Amygdala (tissue), 56 donors: ENCODE data around the gene ZNF830.
"Not testable (repeated sequence)": the region's sequence is repeated elsewhere in the genome, so short reads cannot be mapped to it uniquely, and the experiment has no call there.

Experiments used
- DNase-seq, 56 donors: peaks; one replicate each; lab custom pipeline; 2025; lab: John Stamatoyannopoulos, UW

The ZNF830 gene

GRCh38 chr17:34961093-34961911, at the start of gene ZNF830, which contains the start of gene CCT6B:
Gene ZNF830 (plus strand): TSS chr17:34961540. CDS start chr17:34961567, 27 bp downstream.
Gene CCT6B (minus strand): TSS chr17:34961460. CDS start chr17:34961393, 67 bp downstream.
- DNase-seq = peak; percentile 29 to 95 (median 84)

GRCh38 chr17:34913001-34913400, 48.3 kb upstream of the ZNF830 start:
- DNase-seq = no peak

GRCh38 chr17:34916120-34916519, 45.2 kb upstream of the ZNF830 start:
- DNase-seq = no peak

GRCh38 chr17:34917381-34917780, 44.0 kb upstream of the ZNF830 start:
- DNase-seq = no peak

GRCh38 chr17:34920676-34921075, 40.7 kb upstream of the ZNF830 start:
- no peak for DNase-seq

GRCh38 chr17:34926661-34927060, 34.7 kb upstream of the ZNF830 start:
- DNase-seq = no peak

- no peak for DNase-seq
Observed at GRCh38 chr17:34930283-34930682, 31.1 kb upstream of the ZNF830 start.

- DNase-seq = not testable (repeated sequence)
Observed at GRCh38 chr17:34950780-34951179, 10.6 kb upstream of the ZNF830 start.

GRCh38 chr17:34958438-34958837, 2.9 kb upstream of the ZNF830 start:
- no peak for DNase-seq

- no peak for DNase-seq
Observed at GRCh38 chr17:34974179-34974578, 12.8 kb downstream of the ZNF830 start.

GRCh38 chr17:34974794-34975785, 13.8 kb downstream of the ZNF830 start:
- no peak for DNase-seq

GRCh38 chr17:34979153-34979552, 17.8 kb downstream of the ZNF830 start:
- no peak for DNase-seq

GRCh38 chr17:34979650-34980352, 18.5 kb downstream of the ZNF830 start:
- DNase-seq = no peak

- peak; percentile 39 to 95 (median 86) for DNase-seq
Observed at GRCh38 chr17:34980353-34980680, 19.0 kb downstream of the ZNF830 start, which contains the start of gene LIG3. Gene LIG3 (plus strand): TSS chr17:34980512. CDS start chr17:34983006, 2,494 bp downstream.

GRCh38 chr17:34980681-34981537, 19.6 kb downstream of the ZNF830 start:
- DNase-seq = peak in 43 of 56 donors; percentile 9 to 91 (median 75)

- no peak for DNase-seq
Observed at GRCh38 chr17:34981538-34982241, 20.4 kb downstream of the ZNF830 start.

- no peak for DNase-seq
Observed at GRCh38 chr17:34987232-34987631, 25.9 kb downstream of the ZNF830 start.

- no peak for DNase-seq
Observed at GRCh38 chr17:34988644-34989043, 27.3 kb downstream of the ZNF830 start.

- no peak for DNase-seq
Observed at GRCh38 chr17:34989473-34989872, 28.1 kb downstream of the ZNF830 start.
